Measurements from ENCODE around the gene SLC6A19.

Gene SLC6A19

GRCh38 chr5:1173485-1174070 lies 27.8 kb upstream of the SLC6A19 start:
- H3K27ac Mint-ChIP-seq: no peak overlapping the region
- H3K9me3 Mint-ChIP-seq: no peaks in the 10 kb centered on the region
- peaks cover under 1% of the 10 kb centered on the region for H3K4me1 Mint-ChIP-seq
- H3K27me3 Mint-ChIP-seq (ENCODE audit: low read depth): peaks cover 7% of the 10 kb centered on the region
- no peak for TF ChIP-seq CTCF (IDR thresholded peaks at IDR 0.05; ENCODE audit: unreplicated experiment in 3 of 3)
- H3K4me3 Mint-ChIP-seq: no peak overlapping the region
- H3K36me3 Mint-ChIP-seq (ENCODE audit: low read depth): no peaks in the 10 kb centered on the region

- no peak overlapping the region for H3K27ac Mint-ChIP-seq
- H3K4me3 Mint-ChIP-seq: no peak overlapping the region
- no peaks in the 10 kb centered on the region for H3K36me3 Mint-ChIP-seq (ENCODE audit: low read depth)
- no peaks in the 10 kb centered on the region for H3K4me1 Mint-ChIP-seq
- H3K9me3 Mint-ChIP-seq: no peaks in the 10 kb centered on the region
- TF ChIP-seq CTCF (IDR thresholded peaks at IDR 0.05; ENCODE audit: unreplicated experiment in 3 of 3): peak; percentile 36 to 39 (median 37)
- peaks cover 7% of the 10 kb centered on the region for H3K27me3 Mint-ChIP-seq (ENCODE audit: low read depth)
Observed at GRCh38 chr5:1174122-1174936, 27.1 kb upstream of the SLC6A19 start.

- Mint-ChIP-seq H3K27ac (no peak overlapping the region), H3K36me3 (ENCODE audit: low read depth) (no peaks in the 10 kb centered on the region), H3K4me1 (no peaks in the 10 kb centered on the region), H3K9me3 (no peaks in the 10 kb centered on the region), H3K4me3 (no peak overlapping the region), H3K27me3 (ENCODE audit: low read depth) (peaks cover 7% of the 10 kb centered on the region)
- no peak for TF ChIP-seq CTCF (IDR thresholded peaks at IDR 0.05; ENCODE audit: unreplicated experiment in 3 of 3)
Observed at GRCh38 chr5:1175015-1175414, 26.4 kb upstream of the SLC6A19 start.

GRCh38 chr5:1175801-1176472 lies 25.5 kb upstream of the SLC6A19 start:
- H3K4me1 Mint-ChIP-seq: no peaks in the 10 kb centered on the region
- no peak for TF ChIP-seq CTCF (IDR thresholded peaks at IDR 0.05; ENCODE audit: unreplicated experiment in 3 of 3)
- H3K27me3 Mint-ChIP-seq (ENCODE audit: low read depth): peaks cover 5% of the 10 kb centered on the region
- no peaks in the 10 kb centered on the region for H3K36me3 Mint-ChIP-seq (ENCODE audit: low read depth)
- no peak overlapping the region for H3K27ac Mint-ChIP-seq
- H3K9me3 Mint-ChIP-seq: no peaks in the 10 kb centered on the region
- H3K4me3 Mint-ChIP-seq: no peak overlapping the region

- Mint-ChIP-seq H3K27me3 (ENCODE audit: low read depth) (peaks cover 7% of the 10 kb centered on the region), H3K36me3 (ENCODE audit: low read depth) (no peaks in the 10 kb centered on the region), H3K4me1 (no peaks in the 10 kb centered on the region), H3K27ac (no peak overlapping the region), H3K9me3 (no peaks in the 10 kb centered on the region), H3K4me3 (no peak overlapping the region)
- TF ChIP-seq CTCF (IDR thresholded peaks at IDR 0.05; ENCODE audit: unreplicated experiment in 3 of 3): no peak
Observed at GRCh38 chr5:1176473-1177391, 24.7 kb upstream of the SLC6A19 start.

Measured in nephron (organoid).